Ramos (cell line): ENCODE measurements around the gene PGLYRP1.

Source experiments
- in situ Hi-C: fragments of 300-500 bp; cut with MboI; formaldehyde crosslinking; loops from one replicate; pipeline ENCODE4 v1.14.3; 2022; ENCODE audit warnings: low sequenced_read_pairs; ENCODE audit not compliant: unreplicated experiment

The PGLYRP1 gene

DNA sequence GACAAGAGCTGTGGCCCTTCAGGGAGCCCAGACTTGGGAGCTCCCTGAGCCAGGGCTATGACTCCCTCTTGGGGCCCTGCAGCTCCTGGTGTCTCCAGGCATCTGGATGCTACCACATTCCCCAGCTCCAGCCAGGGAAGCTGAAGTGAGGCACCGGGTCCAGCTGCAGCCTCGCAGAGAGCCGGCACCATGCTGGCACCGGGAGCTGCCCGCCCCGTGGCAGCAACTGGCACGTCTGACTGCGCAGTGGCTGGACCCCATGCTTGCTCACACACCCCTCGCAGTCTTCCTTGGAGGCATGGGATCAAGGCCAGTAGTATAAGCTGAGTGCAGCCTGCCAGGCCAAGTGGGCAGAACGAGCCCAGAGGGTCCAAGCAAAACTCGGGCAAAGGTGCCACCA, 10.5 kb upstream of the PGLYRP1 start:
- in situ Hi-C loops = no loop called here

DNA sequence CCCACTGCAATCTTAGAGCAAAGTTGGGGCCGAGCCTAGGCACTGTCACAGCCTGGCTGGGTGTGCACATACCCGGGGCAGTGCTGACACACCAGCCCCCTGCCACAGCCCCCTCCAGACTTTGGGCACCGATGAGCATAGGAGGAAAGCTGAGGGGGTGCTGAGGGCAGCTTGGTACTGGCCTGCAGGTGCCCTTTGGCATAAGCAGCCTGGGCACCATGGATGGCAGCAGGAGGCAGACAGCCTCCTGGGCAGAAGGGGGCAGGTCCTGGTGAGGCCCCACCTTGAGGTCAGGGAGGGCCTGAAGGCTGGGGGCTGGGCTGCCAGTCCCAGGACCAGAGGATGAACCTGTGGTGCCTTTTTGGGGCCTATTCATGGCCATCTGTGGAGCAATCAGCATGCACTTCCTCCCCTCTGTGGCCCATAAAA, 9.8 kb upstream of the PGLYRP1 start:
- in situ Hi-C loops = no loop called here

DNA sequence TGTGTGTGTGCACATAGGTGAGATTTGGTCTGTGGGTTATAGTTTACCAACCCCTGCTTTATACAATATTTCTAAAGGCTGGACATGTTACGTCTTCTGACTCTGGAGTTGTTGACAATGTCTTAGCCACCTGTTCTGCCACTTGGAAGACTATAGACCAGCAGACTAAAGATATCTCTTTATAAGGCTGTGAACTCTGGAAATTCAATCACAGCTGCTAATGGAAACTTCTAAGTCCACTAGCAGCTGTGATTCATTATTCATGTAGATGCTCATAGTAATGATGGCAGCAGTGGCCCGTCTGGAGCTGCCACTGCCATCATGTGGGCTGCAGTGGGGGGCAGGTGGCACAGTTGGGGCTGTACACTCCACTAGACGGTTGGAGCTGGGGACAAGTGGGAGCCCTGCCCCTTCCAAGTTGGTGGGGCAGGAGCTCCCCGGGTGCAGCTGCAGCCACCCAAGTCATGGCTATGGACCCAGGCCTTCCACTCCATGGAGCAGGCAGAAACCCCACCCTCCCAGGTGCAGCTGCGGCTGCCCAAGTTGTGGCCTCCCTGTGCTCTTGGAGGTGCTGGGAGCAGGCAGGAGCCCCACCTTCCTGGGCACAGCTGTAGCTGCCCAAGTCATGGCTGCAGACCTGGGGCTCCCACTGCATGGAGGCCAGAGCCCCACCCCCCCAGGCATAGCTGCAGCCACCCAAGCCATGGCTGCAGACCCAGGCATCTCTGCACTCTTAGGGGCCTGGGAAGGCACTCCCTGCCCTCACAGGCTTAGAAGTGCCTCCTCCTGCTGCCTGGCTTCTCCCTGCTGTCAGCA, 9.1 kb upstream of the PGLYRP1 start:
- in situ Hi-C loops = no loop called here

DNA sequence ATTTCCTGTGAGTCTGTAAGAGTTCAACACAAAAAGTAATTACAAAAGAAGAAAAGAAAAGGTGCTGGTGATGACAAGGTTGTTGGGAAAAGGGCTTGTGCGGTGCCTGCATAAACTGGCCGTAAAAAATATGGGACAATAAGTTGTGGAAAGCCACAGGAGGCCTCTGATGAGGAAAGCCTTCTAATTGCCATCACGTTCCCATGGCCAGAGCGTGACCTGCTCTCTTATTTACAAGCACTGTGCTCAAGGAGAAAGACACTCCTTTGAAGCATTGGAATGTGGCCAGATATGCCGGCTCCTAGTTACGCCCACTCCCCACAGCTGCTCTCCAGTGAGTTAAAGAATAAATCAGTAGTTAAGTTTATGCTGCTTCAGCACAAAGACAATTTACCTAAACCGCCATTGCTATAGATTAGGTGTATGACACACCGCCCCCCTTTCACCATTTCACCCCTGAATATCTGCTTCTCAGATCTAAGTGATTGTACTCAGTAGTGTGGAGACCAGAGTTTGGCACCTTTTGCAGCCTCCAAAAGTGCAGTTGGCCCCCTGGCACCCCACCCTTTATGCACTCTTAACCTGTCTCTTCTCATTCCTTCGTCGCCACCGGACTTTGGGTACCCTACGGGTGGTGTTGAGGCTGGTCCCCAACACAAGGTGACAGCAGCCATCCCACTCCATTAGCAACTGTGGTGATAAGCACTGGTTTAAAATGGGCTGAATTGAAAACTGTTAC, 8.1 kb upstream of the PGLYRP1 start:
- in situ Hi-C loops = no loop called here

DNA sequence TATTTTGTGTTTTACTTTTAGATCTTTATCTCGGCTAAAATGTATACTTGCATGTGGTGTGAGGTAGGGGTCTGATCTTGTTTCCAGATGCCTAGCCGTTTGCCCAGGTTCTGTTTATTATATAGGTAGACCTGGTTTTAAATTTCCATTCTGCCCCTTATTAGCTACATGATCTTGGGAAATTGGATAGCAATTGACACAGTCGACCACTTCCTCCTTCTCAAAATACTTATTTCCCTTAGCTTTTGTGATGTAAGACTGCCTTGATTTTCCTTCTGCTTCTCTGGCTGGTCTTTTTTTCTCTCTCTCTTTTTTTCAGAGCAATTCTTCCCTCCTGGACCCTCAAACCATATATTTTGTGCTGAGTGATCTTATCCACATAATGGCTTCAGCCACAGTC, 3.0 kb upstream of the PGLYRP1 start:
- in situ Hi-C loops = no loop called here

DNA sequence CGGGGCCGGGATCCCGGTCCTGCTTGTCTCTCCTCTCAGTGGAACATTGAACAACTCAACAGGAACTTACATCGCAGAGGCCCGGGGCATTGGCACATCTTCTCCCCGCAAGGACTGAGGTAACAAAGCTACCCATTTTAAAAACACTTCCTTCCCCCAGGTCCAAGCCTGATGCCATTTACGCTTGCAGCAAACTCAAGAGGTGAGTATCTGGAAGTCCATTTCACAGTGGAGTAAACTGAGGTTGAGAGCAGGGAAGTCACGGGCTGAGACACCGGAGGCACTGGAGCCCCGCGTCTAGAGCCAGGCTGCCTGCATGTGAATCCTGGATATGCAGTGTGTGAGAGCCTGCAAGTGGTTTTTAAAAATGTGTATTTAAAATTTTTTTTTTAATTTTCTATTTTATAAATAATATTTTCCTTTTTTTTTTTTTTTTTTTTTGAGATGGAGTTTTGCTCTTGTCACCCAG, 492 bp upstream of the PGLYRP1 start:
- in situ Hi-C loops = no loop called here

DNA sequence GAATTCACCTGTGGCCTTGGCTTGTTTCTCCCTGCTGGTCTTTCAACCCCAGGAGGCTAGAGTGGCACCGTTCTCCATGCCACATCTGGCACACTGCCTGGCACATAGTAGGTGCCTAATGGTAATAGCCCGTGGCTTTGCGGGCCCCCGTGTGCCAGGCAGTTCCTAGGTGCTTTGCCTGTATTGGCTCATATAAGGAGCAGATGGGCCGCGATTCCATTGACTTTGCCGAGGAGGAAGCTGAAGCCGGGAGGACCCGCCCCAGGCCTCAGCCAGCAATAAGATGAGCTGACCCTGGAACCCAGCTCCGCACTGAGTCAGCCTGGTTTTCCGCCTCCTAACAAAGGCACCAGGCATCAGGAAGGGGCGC, 807 bp downstream of the PGLYRP1 start:
- in situ Hi-C loops = no loop called here

DNA sequence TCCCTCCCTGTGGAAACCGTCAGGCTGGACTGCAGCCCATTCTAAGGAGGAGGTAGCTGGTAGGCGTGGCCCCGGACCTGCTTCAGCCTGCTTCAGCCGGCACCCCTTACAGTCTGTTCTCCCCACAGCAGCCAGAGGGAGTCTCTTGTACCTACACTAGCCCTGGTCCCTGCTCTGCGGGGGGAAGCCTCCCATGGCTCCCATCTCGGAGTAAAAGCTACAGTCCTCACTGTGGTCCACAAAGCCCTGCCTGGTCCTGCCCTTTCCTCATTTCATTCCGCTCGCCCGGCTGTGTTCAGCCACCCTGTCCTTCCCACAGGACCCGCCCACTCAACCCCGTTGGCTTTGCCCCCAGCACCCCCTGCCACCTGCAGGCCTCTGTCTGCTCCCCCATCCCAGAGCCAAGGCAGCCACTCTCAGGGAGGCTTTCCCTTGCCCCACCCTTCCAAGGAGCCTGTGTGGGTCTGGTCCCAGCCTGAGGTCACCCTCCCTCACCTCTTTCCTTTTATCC, 1.3 kb downstream of the PGLYRP1 start:
- in situ Hi-C loops = no loop called here

DNA sequence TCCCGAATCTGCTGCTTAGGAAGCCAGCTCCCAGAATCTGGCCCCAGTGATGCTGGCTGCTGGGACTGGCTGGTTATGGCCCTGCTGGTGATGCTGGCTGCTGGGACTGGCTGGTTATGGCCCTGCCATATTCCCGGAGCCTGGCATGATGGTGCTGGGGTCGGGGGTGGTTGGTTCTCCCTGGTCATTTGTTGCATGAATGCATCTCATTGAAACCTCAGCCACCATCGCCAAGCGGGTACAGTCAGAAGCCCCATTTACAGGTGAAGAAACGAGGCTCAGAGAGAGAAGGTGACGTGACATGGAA, 2.1 kb downstream of the PGLYRP1 start:
- in situ Hi-C loops = no loop called here

DNA sequence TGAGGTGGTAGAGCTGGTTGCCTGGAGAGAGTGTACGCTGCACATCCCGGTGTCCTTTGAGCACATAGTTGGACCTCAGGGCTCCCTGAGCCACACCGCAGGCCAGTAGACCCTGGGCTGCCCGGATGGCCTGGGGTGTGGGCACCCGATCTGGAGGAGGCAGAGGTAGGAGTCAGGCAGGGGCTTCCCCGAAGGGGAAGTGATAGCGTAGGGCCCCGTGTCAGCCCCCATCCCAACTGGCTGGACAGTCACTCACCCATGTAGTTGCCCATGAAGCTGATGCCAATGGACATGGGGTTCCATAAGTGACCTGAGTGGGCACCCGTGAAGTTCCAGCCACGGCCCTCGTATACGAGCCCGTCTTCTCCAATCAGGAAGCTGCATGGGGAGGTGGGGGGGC, 3.6 kb downstream of the PGLYRP1 start:
- in situ Hi-C loops = no loop called here

DNA sequence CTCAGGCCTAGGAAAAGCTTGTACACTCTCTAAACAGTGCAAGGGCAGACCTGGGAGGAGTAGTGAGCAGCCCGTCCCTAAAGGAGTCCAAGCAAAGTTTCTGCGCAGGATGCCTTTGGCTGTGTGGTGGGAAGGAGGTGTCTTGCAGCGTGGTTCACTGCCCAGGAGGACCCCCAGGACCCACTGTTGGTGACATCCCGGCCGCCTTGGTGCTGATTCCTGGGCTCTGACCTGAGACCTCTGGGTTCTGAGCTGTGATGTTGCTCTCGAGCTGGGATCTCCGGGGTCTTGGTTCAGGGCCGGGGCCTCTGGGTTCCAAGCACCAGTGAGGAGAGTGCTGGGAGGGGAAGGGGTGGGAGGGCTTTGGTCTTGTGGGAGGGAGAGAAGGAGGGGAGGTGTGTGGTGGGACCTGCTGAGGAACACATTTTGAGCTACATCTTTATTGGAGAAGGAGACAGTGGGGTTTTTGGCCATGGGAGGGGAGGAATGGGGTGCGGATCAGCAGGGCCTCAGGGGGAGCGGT, 4.1 kb downstream of the PGLYRP1 start:
- in situ Hi-C loops = no loop called here

DNA sequence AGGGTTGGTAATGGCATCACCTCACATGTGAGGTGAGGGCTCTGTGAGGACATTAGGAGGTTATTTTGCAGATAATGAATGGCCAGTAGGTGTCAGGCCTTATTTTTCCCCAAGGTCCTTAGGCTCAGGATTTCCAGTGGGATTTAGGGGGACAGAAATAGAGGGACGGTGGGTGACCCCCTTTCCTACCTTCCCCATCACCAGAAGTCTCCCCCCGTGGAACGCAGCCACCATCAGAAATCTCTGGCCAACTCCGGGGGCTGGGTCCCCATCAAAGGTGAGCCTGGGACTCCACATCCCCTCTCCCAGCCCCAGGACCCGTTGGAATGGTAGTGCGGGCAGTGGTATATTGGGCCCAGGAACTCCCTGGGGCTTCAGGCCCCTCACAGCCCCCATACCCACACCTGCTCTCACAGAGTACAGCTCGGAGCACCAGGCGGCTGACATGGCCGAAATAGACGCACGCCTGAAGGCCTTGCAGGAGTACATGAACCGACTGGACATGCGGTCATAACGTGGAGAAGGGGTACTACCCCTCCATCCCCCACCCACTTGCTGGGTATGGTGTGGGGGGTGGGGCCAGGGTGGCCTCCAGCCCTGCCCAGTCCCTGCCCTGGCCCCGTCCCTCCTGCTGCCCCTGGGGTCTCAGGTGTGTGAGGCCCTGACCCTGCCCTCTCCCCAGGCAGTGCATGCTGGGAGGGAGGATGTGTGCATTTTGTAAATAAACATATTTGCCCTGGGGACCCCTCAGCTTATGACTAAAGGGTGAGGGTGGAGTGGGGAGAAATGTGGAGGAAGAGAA, 4.8 kb downstream of the PGLYRP1 start:
- in situ Hi-C loops = no loop called here

DNA sequence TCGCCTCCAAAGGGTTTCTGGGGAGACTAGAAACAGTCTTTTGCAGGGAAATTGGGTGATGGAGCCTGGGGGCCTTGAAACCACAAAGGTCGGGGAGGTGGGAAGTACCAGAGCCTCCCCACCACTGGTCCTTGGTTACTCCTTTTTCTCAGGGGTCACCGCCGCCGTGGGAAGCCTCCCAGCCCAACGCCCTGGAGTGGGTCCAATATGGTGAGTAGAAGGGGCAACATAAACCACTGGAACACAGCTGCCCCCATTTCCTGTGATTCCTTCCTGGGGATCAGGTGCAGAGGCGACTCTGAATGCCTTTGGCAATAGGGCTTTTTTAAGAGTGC, 5.8 kb downstream of the PGLYRP1 start:
- in situ Hi-C loops = no loop called here

DNA sequence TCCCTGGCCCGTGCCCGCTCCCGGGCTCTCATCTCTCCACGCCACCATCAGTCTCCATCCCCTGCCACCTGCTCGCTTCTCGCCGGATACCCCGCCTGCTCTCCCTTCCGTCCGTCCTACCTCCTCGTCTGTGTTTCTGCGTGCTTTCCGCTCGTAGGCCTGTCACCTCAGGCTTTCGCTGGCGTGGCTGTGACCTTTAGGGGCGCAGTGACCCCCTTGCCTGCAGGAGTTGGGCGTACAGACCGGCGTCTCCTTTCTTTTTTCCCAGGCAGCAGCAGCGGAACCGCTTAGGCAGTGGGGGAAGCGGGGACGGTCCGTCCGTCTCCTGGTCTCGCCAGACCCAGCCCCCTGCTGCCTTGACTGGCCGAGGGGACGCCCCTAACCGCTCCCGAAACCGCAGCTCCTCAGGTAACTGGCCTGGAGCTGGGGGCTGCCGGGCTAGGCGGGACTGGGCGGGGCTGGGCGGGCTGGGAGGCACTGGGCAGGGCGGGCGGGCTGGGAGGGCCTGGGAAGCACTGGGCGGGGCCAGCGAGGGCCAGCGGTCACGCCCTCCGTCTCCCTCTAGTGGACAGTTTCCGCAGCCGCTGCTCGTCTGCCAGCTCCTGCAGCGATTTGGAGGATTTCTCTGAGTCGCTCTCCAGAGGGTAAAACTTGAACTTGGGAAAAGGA, 6.3 kb downstream of the PGLYRP1 start:
- in situ Hi-C loops = no loop called here

DNA sequence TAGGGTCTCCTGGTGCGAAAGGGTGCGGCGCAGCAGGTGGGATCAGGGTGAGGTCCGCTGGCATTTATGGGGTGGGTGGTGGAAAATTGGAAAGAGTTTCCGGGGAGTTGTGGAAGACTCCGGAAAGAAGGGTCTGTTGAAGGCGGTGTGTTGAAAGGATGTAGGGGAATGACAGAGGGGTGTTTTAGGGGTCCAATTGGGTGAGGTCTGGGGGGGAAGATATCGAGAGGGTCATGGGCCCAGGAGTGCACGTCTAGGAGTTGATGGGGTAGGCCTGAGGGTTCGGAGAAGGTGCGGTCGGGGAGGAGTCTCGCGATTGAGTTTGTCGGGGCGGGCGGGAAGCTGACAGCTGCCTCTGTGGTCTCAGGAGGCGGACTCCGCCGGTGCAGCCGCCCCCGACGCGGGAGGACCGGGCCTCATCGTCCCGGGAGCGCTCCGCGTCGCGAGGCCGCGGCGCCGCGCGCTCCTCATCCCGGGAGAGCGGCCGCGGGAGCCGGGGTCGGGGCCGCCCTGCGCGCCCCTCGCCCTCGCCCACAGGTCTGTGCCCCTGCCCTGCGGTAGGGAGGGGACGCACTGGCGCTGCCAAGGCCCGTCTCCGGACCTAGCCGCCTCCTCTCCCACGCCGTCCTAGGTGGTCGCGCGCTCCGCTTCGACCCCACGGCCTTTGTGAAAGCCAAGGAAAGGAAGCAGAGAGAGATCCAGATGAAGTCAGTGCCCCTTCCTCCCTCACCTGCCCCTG, 7.0 kb downstream of the PGLYRP1 start:
- in situ Hi-C loops = no loop called here

DNA sequence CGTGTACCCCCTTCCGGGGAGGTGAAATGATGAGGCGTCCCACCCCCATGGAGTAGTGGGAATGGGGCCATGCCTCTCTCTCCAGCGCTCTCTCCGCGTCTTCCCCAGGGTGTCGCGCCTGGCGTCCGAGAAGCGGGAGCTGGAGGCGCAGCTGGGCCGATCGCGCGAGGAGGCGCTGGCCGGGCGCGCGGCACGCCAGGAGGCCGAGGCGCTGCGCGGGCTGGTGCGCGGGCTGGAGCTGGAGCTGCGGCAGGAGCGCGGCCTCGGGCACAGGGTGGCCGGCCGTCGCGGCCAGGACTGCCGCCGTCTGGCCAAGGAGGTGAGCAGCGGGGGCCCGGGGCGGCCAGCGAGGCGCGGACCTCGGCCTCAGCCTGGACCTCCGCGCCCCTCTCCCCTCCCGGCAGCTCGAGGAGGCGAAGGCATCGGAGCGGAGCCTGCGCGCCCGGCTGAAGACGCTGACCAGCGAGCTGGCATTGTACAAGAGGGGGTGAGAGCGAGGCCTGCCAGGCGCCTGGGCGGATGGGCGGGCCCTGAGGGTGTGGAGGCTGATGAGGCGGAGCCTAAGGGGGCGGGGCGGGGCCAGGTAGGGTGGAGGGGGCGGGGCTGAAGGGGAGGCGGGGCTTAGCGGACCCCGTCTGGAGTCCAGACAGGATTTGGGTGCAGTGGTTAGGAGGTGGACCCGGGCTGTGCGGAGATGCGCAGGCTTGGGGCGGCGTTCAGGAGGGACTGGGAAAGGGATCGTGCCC, 7.7 kb downstream of the PGLYRP1 start:
- in situ Hi-C loops = no loop called here

DNA sequence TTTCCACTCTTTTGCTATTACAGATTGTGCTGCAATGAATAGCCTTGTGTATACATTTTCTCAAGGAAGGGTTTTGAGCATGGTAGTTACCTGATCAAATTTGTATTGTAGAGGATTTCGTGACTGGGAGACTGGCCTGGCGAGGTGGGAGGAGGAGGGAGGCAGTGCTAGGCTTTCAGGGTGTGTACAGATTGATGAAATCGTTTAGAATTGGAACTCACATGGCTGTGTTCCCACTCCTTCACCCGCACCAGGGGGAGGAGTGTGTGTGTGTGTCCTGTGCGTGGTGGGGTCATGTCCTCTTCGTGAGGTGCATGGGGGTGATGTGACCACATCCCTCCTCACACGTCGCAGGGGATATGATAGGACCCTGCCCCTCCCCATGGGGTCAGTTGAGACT, 8.3 kb downstream of the PGLYRP1 start:
- in situ Hi-C loops = no loop called here

DNA sequence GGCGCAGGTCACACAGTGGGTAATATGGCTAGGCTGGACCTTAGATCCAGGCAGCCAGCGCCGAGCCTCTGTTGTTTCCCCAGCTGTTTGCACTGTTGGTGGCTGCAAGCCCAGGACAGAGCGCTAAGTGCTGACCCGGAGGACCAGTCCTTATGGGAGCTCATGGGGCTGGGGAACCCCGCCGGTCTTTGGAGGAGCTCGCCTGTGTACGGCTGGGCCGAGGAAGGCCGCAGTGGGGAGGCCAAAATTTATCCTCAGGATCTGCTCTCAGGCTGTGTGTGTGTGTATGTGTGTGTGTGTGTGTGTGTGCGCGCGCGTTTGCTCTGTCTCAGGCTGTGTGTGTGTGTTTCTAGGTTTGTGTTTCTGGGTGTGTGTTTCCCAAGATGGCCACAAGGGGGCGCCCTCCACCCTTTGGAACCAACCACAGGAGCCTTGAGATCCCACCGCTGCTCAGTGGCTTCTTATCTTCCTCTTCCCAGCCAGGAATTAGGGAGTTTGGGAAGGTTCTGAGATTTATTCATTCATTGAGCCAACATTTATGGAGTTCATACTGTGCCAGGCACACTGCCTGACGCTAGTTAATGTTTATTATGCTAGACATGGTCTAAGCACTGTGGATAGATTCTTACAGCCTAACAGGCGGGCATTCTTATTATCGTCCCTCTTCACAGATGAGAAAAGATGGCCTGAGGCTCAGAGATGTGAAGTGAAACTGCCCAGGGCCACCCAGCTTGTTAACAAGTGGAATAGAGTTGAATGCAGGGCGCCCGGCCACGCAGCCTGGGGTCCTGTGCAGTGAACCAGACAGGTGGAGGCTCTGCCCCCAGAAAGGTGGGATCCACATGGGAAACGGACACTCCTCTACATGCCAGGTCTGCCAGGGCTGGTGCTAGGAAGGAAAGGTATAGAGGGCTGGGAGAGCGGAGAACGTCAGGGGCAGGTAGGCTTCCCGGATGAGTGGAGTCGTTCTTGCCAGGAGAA, 13.0 kb downstream of the PGLYRP1 start:
- in situ Hi-C loops = no loop called here
